GM18498 (cell line): Measurements from ENCODE around the gene TNPO3.
A peak's percentile ranks its signal among the peaks of the same experiment; 100 is the strongest.
"Not testable (repeated sequence)": the region's sequence is repeated elsewhere in the genome, so short reads cannot be mapped to it uniquely, and the experiment has no call there.

ENCODE experiments used
- ATAC-seq: cut with Tn5 transposase; IDR thresholded peaks from one replicate; pipeline ENCODE4 v1.9.1; 2021; ENCODE audit warnings: mild to moderate bottlenecking, moderate library complexity; ENCODE audit not compliant: unreplicated experiment

The TNPO3 gene

DNA sequence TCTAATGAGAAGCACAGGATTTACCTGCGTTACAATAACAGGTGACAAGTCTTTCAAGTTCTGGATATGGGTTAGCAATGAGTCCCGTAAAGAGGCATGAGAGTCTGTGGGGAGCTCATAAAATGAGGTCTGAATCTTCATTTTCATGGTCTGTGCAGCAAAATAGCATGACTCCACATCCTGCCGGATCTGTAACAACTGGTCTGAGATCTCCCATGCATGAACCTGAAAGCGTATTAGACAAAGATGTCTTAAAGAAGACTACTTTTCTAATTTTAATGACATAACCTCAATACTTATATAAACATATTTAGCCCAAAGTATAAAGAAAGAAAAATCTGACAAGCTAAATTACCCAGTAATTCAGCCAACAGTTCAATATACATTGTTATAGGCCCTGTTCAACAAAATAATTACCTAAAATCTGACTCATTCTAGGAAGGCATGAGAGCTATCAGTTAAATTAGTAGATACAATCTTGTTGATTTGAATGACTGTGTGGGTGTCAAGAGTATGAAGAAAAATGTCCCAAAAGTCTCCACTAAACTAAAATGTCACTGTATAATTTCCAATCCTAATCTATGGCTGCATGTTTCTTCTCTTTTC is 36.9 kb downstream of the TNPO3 start:
- peak; percentile 82 for ATAC-seq

DNA sequence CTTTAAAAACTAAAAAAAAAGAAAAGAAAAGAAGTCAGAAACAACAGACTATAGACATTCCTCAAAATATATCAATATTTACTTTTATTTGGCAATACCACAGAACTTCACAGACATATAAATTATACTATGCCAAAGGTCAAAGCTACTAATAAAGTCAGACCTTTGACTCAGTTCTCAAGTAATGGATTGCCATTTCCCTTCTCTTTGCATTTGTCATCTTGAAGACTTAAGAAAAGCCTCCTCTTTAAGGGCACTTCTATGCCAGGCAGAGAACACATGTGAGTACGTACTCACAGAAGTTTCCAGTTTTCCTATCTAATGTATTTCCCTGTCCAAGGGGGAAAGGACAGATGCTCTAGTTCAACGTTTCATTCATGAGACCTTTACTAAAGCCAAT is 37.6 kb downstream of the TNPO3 start:
- no peak for ATAC-seq

DNA sequence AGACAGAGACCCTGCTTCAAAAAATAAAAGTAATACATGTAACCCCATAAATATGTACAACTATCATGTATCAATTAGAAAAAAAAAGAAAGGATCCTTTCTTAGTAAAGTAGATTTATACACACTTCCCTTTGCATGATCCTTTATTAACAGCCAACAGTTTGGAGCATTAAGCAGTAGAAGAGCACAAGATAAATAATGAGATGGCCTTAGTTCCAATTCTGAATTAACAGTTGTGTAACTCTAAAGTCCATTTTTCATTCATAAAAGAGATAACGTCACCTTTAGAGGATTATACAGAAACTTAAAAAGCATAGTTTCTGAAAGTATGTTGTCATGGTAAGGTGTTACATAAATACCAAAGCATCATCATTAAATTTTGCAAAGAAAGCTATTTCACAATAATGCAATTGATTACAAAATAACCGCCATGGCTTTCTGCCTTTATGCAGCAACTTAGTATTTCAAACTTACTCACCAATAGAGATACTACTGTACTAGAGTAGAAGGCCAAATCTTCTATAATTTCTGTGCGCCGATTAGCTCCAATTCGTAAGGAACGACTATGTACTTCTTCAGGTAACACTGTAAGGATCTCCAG is 40.3 kb downstream of the TNPO3 start:
- ATAC-seq = no peak

DNA sequence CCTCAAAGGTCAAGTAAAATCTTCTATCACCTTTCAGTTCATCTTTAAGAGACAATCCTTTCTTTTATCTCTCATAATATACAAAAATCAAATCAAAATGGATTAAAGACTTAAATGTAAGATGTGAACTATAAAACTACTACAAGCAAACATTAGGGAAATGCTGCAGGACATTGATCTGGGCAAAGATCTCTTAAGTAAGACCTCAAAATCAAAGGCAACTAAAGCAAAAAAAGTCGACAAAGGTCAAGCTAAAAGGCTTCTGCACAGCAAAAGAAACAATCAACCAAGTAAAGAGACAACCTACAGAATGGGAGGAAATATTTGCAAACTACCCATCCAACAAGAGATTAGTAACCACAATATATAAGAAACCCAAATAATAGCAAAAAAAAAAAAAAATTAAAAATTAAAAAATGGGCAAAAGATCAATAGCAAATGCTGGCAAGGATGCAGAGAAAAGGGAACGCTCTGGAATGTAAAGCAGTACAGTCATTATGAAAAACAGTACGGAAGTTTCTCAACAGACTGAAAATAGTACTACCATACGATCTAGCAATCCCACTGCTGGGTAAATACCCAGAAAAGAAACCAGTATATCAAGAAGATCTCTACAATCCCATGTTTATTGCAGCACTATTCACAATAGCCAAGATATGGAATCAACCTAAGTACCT is 41.7 kb downstream of the TNPO3 start:
- ATAC-seq = no peak

DNA sequence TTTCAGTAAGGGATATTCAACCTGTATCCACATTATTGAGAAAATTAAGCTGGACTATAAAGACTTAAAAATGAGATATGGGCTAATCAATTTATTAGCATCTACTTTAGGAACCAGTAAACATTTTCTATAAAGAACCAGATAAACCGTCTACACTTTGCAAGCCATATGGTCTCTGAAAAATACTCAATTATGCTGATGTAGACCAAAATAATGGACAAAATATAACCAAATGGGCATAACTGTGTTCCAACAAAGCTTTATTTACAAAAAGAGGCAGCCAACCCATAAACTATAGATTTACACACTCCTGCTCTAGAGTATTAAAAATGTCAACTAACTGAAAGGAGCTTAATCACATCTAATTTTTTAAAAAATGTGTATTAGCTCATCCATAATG is 42.3 kb downstream of the TNPO3 start:
- ATAC-seq = no peak

DNA sequence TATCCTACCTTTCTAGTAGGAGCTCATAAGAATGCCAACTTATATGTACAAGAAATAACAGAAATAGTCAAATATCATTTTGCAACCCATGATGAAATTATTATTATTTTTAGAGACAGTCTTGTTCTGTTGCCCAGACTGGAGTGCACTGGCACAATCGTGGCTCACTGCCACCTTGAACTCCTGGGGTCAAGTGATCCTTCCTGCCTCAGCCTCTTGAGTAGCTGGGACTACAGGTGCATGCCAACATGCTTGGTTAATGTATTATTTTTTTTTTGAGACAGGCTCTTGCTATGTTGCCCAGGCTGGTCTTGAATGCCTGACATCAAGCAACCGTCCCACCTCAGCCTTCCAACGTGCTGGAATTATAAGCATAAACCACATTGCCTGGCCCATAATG is 44.8 kb downstream of the TNPO3 start:
- no peak for ATAC-seq

DNA sequence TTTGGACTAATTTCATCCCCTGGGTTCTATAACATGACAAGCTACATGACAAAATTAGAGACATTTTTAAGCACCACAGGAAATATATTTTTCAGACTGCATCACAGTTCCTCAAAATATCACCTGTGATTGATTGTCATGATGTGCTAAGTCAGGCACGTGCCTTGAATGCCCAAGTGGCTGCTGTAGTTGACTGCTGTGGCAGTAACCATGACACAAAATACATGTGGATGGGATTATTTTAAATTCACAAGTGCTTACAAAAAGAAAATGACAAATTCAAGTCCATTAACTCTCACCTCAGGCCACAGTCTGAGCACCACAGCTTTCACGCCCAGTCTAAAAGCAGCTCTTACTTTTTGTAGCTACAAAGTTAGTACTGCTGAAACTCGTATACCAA is 45.5 kb downstream of the TNPO3 start:
- ATAC-seq = peak; percentile 76

DNA sequence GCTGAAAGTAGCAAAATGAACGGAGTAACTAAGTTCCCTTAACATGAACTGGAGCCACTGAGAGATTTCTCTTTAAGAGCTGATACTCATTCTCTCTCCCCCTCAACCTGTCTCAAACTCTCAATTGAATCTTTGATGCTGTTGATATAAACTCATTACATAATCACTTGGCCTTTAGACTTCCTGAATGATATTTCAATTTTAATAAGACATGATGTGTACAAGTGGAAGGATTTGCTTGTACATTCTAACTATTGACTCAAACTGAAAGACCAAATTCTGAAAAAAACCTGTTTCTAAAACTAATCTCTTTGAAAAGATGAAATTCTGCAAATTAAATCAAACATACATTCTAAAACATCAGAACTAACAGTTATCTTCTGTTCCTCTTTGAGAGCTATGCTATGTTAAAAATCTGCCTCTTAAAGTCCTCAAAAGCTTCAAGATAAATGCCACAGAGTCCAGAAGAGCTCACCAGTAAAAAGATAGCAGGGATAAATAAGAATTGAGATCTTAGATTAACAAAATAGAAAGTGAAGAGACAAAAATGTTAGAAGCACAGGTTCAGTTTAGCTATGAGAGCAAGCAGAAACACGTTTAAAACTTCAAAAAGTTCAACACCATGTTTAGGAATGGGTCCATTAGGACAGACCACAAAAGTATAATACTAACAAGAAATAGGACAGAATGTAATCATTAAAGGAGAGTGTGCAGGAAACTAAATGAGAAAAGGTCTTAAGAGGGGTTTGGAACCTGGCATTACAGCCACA is 46.1 kb downstream of the TNPO3 start:
- peak; percentile 18 for ATAC-seq

DNA sequence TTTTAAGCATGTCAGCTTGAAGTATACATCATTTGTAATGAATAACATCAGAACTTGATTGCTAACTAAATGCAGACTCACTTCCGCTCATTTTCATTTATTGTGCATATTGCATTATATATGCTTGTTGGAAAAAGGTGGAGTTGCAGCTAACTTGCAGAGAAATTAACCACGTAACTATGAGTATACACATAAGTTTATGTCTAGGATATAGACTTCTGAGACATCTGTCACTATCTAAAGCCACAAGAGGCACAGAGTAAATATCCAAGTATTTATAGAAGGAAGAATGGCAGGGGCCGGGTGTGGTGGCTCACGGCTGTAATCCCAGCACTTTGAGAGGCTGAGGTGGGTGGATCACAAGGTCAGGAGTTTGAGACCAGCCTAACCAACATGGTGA is 47.3 kb downstream of the TNPO3 start:
- no peak for ATAC-seq

DNA sequence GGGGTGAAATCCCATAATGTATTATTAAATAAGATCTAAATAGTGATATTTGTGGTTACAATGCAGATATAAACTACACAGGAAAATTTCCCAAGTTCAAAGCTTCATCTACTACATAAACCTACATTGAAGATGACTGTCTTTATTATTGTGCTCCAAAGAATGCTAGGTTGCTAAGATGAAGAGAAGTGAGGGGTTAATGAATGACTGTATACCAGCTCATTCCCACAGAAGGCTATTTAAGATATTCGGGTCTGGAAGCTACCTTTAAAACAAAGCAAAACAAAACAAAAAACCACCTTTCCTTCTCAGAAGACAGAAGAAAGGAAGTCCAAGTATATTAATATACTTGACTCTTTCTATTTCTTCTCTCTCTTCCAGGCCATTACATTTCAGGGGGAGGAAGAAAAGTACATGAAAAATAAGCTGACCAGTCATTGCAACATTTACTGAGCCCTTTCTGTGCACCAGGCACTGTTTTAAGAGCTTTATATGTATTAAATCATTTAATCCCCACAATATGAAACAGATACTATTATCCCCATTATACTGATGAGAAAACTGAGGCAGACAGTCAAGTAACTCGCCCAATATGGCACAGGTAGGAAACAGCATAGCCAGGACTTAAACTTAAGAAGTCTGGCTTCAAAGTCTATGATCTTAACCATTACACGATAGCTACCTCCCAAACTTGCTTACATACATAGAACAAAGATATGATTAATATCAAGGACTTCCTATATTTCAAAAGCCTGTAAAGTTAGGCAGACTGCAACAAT is 48.1 kb downstream of the TNPO3 start:
- no peak for ATAC-seq

DNA sequence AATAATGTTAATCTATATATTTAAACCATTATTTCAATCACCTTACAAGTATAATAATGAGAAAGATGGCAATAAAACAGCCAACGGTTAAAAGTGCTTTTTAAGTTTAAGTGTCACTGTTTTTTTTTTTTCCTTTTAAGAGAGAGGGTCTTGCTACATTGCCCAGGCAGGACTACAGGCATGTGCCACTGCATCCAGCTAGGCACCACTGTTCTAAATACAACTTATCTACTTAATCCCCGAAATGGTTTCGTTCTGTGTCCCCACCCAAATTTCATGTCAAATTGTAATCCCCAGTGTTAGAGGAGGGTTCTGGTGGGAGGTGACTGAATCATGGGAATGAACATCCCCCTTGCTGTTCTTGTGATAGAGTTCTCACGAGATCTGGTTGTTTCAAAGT is 49.7 kb downstream of the TNPO3 start:
- ATAC-seq = no peak

DNA sequence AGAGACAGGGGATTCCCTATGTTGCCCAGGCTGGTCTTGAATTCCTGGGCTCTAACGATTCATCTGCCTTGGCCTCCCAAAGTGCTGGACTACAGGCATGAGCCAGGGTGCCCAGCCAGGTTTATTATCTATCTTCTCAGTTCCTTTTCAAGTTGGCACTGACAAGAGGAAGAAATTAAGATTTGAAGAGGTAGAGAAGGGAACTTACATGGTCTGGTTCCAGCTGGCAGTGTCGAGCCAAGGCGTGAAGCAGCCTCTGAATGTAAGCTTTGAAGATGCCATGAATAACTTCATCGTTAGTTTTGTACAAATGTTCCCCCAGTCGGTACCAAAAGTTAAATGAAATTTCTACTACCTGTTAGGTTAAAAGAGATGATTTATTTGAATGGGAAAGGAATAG is 57.7 kb downstream of the TNPO3 start:
- no peak for ATAC-seq

DNA sequence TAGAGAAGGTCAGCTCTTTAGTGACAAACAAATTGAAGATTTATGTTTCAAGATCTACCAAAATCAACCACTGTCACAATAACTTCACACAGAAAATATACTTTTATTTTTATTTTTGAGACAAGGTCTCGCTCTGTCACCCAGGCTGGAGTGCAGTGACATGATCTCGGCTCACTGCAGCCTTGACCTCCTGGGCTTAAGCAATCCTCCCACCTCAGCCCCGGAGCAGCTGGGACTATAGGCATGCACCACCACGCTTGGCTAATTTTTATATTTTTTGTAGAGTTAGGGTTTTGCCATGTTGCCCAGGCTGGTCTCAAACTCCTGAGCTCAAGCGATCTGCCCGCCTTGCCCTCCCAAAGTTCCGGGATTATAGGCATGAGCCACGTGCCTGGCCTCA is 60.4 kb downstream of the TNPO3 start:
- ATAC-seq = not testable (repeated sequence)

DNA sequence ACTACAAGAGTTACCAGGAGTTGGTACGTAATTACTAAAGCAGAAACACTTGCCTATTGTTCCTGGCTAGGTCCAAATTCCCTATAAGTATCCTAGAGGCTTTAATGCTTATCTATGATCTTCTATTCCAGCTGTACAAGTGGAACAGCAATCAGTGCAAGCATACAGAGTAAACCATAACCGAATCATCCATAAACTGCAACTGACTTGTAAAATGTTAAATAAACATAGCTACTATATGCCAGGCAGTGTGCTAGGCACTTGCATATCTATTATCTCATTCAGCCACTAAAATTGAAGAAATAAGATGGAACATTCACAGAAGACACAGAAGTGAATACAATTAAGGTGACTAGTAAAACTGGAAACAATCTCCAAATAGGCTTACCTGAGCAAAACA is 61.5 kb downstream of the TNPO3 start:
- ATAC-seq = no peak

DNA sequence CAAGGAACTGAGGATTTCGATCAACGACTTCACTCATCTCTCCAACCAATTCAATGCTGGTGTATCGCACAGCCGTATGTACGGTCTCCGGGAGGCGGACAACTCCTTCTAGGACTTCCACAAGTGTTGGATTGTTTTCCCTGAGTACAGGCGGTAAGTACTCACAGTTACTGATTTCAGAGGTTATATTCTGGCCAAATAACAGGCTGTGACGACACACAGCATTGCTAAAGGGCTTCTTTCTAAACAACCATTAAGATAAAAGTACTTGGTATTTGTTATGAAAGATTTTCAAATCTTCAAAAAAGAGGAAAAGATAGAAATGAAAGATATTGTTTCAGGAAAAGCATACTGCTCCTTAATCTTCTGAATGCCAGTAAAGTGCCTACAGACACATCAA is 65.0 kb downstream of the TNPO3 start:
- ATAC-seq = no peak

DNA sequence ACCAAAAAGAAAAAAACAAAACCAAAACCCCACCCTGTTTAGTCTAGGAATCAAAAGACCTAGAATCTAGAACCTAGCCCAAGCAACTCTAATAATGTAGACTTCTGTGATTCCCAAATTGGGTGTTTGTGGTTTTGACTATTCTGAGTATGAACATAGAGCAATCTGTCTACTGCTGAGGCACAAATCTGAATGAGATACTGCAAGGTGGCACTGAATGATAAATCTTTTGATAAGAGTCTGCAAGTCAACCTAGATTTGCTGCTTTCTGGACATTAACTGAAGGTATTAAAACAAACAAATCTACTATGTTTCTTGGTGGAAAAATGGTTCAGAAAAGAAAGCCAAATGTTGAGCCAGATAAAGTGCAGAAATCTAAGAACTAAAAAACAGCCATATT is 66.5 kb downstream of the TNPO3 start:
- ATAC-seq = no peak

DNA sequence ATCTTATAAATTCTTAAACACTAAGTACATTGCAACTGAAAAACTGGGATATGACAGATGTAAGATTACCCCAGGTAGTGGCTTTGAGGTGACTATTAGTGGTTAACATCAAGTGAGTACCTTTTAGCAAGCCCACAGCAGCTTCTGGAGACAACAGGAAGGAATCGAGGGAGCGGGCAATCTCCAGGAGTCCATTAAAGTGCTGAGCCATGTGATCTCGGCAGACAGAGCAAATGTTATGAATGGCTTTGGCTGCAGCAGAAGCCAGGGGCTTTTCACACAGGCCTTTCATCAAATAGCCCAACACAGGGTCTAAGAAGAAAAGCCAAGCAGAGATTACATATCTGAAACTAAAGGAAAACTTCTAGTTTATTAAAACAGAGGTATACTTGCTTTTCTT is 68.3 kb downstream of the TNPO3 start:
- ATAC-seq = no peak

DNA sequence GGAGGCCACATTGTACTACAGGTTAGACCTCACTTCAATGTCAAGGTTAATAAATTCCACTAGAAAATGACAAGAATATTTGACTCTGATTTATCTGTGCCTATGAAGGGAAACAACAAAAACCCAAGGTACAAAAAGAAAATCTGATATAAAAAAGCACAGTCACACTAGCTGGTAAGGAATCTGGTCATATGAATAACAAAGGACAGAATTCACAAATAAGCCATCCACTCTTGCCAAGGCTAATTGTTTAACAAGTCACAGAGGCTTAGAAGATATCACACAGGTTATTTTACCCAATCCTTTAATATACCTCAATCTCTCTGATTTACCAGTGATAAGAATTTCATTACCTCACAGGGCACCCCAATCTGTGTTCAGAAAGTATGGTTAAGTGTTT is 69.3 kb downstream of the TNPO3 start:
- no peak for ATAC-seq

DNA sequence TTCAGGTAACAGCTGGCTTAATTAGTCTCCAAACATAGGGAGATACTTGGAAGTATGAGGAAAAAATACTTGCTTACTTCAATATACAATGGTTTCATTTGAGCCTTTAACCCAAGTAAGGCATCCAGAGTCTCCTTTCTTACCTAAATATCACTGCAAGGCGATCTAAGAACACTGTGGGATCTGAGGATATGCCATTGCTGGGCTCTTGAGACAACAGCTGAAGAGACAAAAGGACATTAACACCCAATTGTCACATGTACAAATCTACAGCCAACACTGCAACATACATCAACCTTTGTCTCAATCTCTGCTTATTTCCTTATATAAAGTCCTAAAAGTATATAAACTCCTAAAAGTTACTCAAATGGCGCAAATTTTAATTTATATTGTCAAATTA is 72.8 kb downstream of the TNPO3 start:
- no peak for ATAC-seq

DNA sequence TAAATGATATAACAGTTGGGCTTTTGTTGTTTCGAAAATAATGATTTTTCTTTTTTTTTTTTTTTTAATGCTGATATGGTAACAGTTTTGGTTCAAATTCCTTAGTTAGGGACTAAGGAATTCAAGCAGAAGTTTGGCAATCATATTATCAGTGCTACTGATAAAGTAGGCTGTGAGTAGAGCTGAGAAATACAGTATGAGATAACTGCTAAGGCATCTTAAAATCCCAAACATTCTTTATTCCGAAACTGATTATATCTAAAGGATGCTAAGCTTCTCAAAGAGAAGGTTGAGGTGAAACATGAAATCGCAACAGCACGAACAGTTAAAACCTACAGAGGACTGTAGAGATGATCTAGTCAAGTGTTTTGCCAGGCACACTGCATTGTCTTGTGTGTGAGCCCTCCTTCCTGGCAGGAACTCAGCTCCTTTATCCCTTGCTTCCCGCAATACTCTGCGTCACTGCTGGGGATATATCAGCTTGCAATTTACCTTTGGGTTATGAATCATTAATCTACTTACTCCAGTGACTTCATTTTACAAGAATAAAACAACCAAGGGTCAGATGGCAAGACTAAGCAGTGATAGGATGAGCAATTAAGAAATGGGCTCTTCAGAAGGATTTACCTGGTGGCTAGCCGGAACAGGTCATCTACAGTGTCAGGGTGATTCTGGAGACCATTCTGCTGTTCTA is 80.5 kb downstream of the TNPO3 start:
- no peak for ATAC-seq

DNA sequence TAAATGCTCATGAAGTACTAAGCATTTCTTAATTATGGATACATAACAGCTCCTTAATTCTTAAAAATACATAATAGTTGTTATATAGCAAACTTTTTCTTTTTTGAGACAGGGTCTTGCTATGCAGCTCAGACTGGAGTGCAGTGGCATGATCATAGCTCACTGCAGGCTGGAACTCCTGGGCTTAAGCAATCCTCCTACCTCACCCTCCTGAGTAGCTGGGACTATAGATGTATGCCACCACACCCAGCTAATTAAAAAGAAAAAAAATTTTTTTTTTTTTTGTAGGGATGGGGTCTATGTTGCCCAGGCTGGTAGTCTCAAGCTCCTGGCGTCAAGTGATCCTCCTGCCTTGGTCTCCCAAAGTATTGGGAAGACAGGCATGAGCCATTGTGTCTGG is 86.3 kb downstream of the TNPO3 start:
- ATAC-seq = no peak
